Uterus (tissue), 4 donors: ENCODE results near the gene SLC39A7. TPM values are rescaled to one million over a fixed set of nuclear protein-coding genes. Genes with fewer than 3 reads are reported as not detected.

Experiments used
- DNase-seq, 2 donors: peaks; one replicate each; pipeline ENCODE4 v3.0.0-alpha.2; 2019 to 2020
- H3K27ac ChIP-seq, 2 donors: fragments of 200-600 bp; sonication (generic); 1 replicate in 1 of 2; 2 replicates in 1 of 2; pipeline ENCODE4 v1.5.1; 2016 to 2018
- H3K27me3 ChIP-seq, 2 donors: fragments of 200-600 bp; sonication (generic); one replicate each; pipeline ENCODE4 v1.5.1; 2018 to 2019; ENCODE audit warnings: control low read depth in 1 of 2
- H3K36me3 ChIP-seq, 2 donors: fragments of 200-600 bp; sonication (generic); one replicate each; pipeline ENCODE4 v1.5.1; 2019; ENCODE audit warnings: control low read depth in 1 of 2
- H3K4me1 ChIP-seq, 2 donors: fragments of 200-600 bp; sonication (generic); one replicate each; pipeline ENCODE4 v1.5.1; 2018 to 2019; ENCODE audit warnings: control low read depth in 1 of 2
- H3K4me3 ChIP-seq, 2 donors: fragments of 200-600 bp; sonication (generic); 1 replicate in 1 of 2; 2 replicates in 1 of 2; pipeline ENCODE4 v1.5.1; 2018 to 2019; ENCODE audit warnings: mild to moderate bottlenecking in 1 of 2
- H3K9me3 ChIP-seq, 2 donors: fragments of 200-600 bp; sonication (generic); one replicate each; pipeline ENCODE4 v1.5.1; 2019; ENCODE audit warnings: control low read depth in 1 of 2
- POLR2A ChIP-seq, 2 donors: fragments of 450-650 bp; IDR thresholded peaks; one replicate each; pipeline ENCODE4 v1.6.1; 2016; ENCODE audit warnings: antibody characterized with exemption in 2 of 2, mild to moderate bottlenecking in 1 of 2, moderate library complexity in 1 of 2
- intact Hi-C: fragments of 100-400 bp; cut with DNase I; formaldehyde crosslinking; loops from one replicate; pipeline ENCODE4 v1.15.1; 2023; ENCODE audit warnings: low total_unique reads
- total RNA-seq, 4 donors: library from RNA; depleted of rRNA in 3 of 4; stranded (reverse); fragments of >200 nt in 3 of 4; gene quantifications; one replicate each; pipeline versions ENCODE4 v1.1.0 to v1.2.4, GENCODE V29; 2014 to 2023
- TF ChIP-seq, protein P1 (sequence below), 4 experiments: fragments of 200-600 bp in 2 of 4; fragments of 450-650 bp in 2 of 4; sonication (generic) in 2 of 4; IDR thresholded peaks; one replicate each; pipeline ENCODE4 v1.5.1; 2016 to 2019; ENCODE audit warnings: antibody characterized with exemption in 4 of 4, mild to moderate bottlenecking in 2 of 4, moderate library complexity in 1 of 4
- donor health status: DM: yes; HTN: yes; CAD: no.

Gene SLC39A7
- total RNA-seq, 4 donors from 2014 or later, result 53.8 to 87.8 (median 57.5) TPM

DNA sequence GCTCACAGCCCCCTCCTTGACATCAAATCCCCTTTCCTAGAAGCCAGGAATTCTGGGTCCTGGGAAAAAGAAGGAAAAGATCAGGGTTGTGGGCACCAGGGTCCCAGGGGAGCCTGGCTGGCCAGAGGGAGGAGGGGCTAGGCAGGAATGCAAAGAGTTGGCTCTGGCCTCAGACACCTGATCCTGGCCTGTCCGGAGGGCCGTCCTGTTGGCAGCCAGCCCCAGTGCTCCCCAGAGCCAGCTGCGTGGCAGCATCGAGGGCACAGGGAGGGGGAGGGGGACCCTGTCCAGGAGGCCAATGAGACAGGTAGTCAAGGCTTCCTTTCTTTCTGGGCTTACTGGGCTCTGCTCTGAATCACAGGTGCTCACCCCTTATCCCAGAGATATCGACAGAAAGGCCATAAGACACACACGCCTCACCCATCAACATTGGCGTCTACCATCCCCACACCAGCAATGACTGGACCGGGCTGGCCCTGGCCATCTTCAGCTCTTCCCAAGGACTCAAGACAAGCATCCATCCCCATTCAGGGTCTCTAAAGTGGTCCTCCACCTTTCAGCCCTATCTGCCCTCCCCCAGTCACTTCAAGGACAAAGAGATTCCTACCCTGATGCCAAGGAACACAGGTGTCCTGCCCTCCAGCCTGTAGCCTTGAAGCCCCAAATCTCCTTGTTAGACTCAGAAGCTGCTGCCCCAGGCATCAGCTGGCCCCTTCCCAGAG, 9.1 kb upstream of the SLC39A7 start:
- Histone ChIP-seq H3K27me3 (peaks cover 0 to 8% of the 10 kb centered on the region in 2 donors), H3K4me1 (peaks cover 0 to 11% of the 10 kb centered on the region in 2 donors), H3K36me3 (no peaks in the 10 kb centered on the region), H3K4me3 (no peak overlapping the region), H3K9me3 (no peaks in the 10 kb centered on the region), H3K27ac (no peak overlapping the region)
- intact Hi-C loops, result no loop called here
- DNase-seq, result no peak
- TF ChIP-seq POLR2A (IDR thresholded peaks at IDR 0.05), result no peak
- TF ChIP-seq, protein P1, sequence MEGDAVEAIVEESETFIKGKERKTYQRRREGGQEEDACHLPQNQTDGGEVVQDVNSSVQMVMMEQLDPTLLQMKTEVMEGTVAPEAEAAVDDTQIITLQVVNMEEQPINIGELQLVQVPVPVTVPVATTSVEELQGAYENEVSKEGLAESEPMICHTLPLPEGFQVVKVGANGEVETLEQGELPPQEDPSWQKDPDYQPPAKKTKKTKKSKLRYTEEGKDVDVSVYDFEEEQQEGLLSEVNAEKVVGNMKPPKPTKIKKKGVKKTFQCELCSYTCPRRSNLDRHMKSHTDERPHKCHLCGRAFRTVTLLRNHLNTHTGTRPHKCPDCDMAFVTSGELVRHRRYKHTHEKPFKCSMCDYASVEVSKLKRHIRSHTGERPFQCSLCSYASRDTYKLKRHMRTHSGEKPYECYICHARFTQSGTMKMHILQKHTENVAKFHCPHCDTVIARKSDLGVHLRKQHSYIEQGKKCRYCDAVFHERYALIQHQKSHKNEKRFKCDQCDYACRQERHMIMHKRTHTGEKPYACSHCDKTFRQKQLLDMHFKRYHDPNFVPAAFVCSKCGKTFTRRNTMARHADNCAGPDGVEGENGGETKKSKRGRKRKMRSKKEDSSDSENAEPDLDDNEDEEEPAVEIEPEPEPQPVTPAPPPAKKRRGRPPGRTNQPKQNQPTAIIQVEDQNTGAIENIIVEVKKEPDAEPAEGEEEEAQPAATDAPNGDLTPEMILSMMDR (IDR thresholded peaks at IDR 0.05), result no peak

DNA sequence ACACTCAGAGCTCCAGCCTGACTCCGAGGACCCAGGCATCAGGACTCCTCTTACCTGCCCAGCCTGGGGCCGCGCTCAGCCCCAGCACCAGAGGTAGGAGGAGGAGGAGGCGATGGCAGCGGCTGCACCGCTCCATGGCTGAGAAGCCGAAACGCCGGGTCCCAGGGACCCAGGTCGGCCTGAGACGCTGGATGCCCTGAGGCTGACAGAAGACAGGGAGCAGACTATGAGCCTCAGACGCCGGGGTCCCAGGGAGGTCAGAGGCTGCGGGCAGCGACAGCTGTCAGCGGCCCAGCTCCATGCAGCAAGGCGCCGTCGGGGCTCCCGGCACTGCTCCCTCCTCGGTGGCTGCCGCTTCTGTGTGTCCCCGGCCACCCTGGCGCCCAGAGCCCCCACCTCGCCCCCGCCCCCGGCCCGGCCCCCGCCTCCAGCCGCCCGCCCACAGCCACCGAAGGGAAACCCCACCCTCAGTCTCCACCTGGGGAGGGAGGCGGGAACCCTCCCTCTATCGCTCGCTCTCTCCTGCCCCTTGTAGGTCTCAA, 8.5 kb upstream of the SLC39A7 start, which contains the start of gene COL11A2:
Gene COL11A2 (minus strand): TSS at position 363 of the 542 bp plus-strand sequence. CDS start 227 bp downstream, at position 136.
- DNase-seq, result no peak
- H3K27ac ChIP-seq, result peak within 1 kb of the TSS; percentile 16 to 68
- intact Hi-C loops, result no loop called here
- no peaks in the 10 kb centered on the region for H3K36me3 ChIP-seq
- H3K27me3 ChIP-seq, result peaks cover 0 to 8% of the 10 kb centered on the region in 2 donors
- no peak for TF ChIP-seq POLR2A (IDR thresholded peaks at IDR 0.05)
- TF ChIP-seq, protein P1 (IDR thresholded peaks at IDR 0.05), result no peak
- H3K4me3 ChIP-seq, result peak within 1 kb of the TSS; percentile 16 to 32
- H3K4me1 ChIP-seq, result peaks cover 0 to 11% of the 10 kb centered on the region in 2 donors
- no peaks in the 10 kb centered on the region for H3K9me3 ChIP-seq

DNA sequence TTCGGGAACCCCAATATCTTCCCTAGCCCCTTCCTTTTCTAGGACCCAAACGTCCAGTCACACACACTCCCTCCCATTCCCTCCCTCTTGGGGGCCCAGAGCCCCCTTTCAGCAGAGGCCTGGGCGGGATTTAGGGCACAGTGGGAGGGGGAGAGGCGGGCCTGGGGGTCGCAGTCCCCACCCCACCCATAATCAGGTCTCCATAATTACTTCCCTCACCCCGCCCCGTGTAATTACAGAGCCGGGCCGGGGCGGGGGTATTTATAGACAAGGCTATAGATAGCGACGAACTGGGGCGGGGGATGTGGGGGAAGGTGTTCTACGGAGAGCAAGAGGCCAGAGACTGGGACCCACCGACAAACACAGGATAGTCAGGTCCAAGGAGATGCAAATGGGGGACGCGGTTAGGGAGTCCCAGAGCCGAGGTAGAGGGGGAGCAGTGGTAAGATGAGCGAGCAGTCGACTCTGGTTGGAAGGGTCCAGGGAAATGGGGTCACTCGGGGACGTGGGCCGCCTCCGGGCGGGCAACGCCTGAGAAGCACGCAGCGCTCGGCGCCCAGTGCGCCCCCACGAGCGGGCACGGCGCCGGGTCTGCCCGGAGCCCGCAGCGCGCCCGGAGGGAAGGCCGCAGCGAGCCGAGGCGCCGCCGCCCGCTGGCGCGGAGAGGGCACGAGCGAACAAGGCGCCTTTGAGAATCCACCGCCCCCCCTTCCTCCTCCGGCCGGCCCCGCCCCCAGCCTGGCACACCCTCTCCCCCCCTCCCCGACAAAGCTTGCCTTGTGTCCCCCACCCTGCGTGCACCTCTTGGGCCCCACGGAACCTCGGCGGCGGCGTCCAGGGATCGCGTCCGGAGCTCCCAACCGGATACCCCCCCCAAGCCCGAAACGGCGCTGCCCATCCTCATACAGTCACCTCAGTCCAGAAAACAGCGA, 7.7 kb upstream of the SLC39A7 start:
- peak overlapping the region; percentile 16 to 68 for H3K27ac ChIP-seq
- no peaks in the 10 kb centered on the region for H3K36me3 ChIP-seq
- peaks cover 0 to 11% of the 10 kb centered on the region in 2 donors for H3K4me1 ChIP-seq
- no peak for TF ChIP-seq POLR2A (IDR thresholded peaks at IDR 0.05)
- TF ChIP-seq, protein P1 (IDR thresholded peaks at IDR 0.05), result no peak
- H3K4me3 ChIP-seq, result peak overlapping the region; percentile 16 to 32
- no peaks in the 10 kb centered on the region for H3K9me3 ChIP-seq
- H3K27me3 ChIP-seq, result peaks cover 0 to 8% of the 10 kb centered on the region in 2 donors
- intact Hi-C loops, result no loop called here
- DNase-seq, result peak in 1 of 2 donors; percentile 36

DNA sequence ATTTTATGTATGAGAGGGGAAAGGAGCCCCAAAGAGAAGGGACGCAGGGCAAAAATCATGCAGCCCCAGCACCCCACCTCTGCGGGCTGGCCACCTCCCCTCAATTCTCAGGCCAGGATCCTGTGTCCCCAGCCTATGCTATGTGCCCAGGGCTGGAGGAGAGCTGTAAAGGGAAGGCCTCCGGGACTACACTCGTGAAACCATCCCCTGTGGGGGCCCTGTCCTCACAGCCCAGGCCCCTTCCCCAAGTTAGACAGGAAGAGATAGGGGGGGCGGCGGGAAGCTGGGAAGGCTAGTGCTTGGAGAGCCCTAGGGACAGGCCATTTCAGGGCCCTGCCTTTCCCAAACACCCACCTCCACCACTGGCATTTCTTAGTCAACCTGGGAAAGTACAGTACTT, 7.0 kb upstream of the SLC39A7 start:
- Histone ChIP-seq H3K27ac (peak overlapping the region; percentile 16 to 68), H3K36me3 (no peaks in the 10 kb centered on the region), H3K4me3 (no peak overlapping the region), H3K27me3 (peaks cover 0 to 8% of the 10 kb centered on the region in 2 donors), H3K9me3 (no peaks in the 10 kb centered on the region), H3K4me1 (peaks cover 0 to 11% of the 10 kb centered on the region in 2 donors)
- intact Hi-C loops, result no loop called here
- no peak for DNase-seq
- TF ChIP-seq, protein P1 (IDR thresholded peaks at IDR 0.05), result no peak
- no peak for TF ChIP-seq POLR2A (IDR thresholded peaks at IDR 0.05)
